Measurements from ENCODE around the gene ELMO3. TPM values are rescaled to one million over a fixed set of nuclear protein-coding genes. Genes with fewer than 3 reads are reported as not detected.
A peak's percentile ranks its signal among the peaks of the same experiment; 100 is the strongest.

Gene ELMO3
- total and polyA plus RNA-seq, 2 of the 13 experiments (the other 11 are each of a cell fraction or from before 2014, with no cell fraction given): 2.6 to 4.0 TPM

- TF ChIP-seq, protein P1, sequence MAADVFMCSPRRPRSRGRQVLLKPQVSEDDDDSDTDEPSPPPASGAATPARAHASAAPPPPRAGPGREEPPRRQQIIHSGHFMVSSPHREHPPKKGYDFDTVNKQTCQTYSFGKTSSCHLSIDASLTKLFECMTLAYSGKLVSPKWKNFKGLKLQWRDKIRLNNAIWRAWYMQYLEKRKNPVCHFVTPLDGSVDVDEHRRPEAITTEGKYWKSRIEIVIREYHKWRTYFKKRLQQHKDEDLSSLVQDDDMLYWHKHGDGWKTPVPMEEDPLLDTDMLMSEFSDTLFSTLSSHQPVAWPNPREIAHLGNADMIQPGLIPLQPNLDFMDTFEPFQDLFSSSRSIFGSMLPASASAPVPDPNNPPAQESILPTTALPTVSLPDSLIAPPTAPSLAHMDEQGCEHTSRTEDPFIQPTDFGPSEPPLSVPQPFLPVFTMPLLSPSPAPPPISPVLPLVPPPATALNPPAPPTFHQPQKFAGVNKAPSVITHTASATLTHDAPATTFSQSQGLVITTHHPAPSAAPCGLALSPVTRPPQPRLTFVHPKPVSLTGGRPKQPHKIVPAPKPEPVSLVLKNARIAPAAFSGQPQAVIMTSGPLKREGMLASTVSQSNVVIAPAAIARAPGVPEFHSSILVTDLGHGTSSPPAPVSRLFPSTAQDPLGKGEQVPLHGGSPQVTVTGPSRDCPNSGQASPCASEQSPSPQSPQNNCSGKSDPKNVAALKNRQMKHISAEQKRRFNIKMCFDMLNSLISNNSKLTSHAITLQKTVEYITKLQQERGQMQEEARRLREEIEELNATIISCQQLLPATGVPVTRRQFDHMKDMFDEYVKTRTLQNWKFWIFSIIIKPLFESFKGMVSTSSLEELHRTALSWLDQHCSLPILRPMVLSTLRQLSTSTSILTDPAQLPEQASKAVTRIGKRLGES (CRISPR knock-in tag; IDR thresholded peaks at IDR 0.05; ENCODE audit: borderline replicate concordance): 0 out of 2 replicates have a peak, but pooled peaks have one; percentile 42
- TF ChIP-seq ZNF782 (CRISPR knock-in tag; IDR thresholded peaks at IDR 0.05; ENCODE audit: borderline replicate concordance) (peak; percentile 39; the same call in 1 of the 2 replicates), RBAK (CRISPR knock-in tag; IDR thresholded peaks at IDR 0.05) (peak; percentile 76; the same call in 1 of the 2 replicates), ZFP37 (CRISPR knock-in tag; IDR thresholded peaks at IDR 0.05; ENCODE audit: borderline replicate concordance) (0 out of 2 replicates have a peak, but pooled peaks have one; percentile 40), ZFAT (CRISPR knock-in tag; conservative IDR thresholded peaks at IDR 0.05) (no peak), FOXK1 (CRISPR knock-in tag; IDR thresholded peaks at IDR 0.05; ENCODE audit: borderline replicate concordance, low read depth) (0 out of 2 replicates have a peak, but pooled peaks have one; percentile 31), CEBPG (CRISPR knock-in tag; IDR thresholded peaks at IDR 0.05) (peak; percentile 95), ZNF781 (CRISPR knock-in tag; IDR thresholded peaks at IDR 0.05; ENCODE audit: borderline replicate concordance, not compliant biosample characterization) (peak; percentile 97), IKZF4 (CRISPR knock-in tag; IDR thresholded peaks at IDR 0.05; ENCODE audit: borderline replicate concordance, low read depth, not compliant biosample characterization) (no peak), ZNF619 (CRISPR knock-in tag; IDR thresholded peaks at IDR 0.05) (peak; percentile 90; the same call in 1 of the 2 replicates), FIP1L1 (IDR thresholded peaks at IDR 0.05; ENCODE audit: borderline replicate concordance, insufficient read depth, low read depth, low read length) (0 out of 2 replicates have a peak, but pooled peaks have one; percentile 62), MXI1 (IDR thresholded peaks at IDR 0.05; ENCODE audit: borderline replicate concordance, low read depth, low read length) (peak; percentile 63; the same call in 2 of the 3 replicates), ZNF230 (CRISPR knock-in tag; IDR thresholded peaks at IDR 0.05) (peak; percentile 74), MED1 (CRISPR knock-in tag; IDR thresholded peaks at IDR 0.05) (peak; percentile 80), ATF5 (CRISPR knock-in tag; IDR thresholded peaks at IDR 0.05; ENCODE audit: low read depth) (no peak; the same call in 1 of the 2 replicates), U2AF1 (optimal IDR thresholded peaks at IDR 0.05; ENCODE audit: low read depth, low read length) (peak; percentile 84), TAF1 (CRISPR knock-in tag; IDR thresholded peaks at IDR 0.05) (peak; percentile 59), AGO1 (IDR thresholded peaks at IDR 0.05; ENCODE audit: low read depth, low read length, poor library complexity, severe bottlenecking) (peak; percentile 69), ZNF598 (CRISPR knock-in tag; IDR thresholded peaks at IDR 0.05; ENCODE audit: borderline replicate concordance) (peak; percentile 38; the same call in 1 of the 2 replicates), ZNF432 (CRISPR knock-in tag; IDR thresholded peaks at IDR 0.05; ENCODE audit: borderline replicate concordance) (no peak), RXRA (CRISPR knock-in tag; IDR thresholded peaks at IDR 0.05) (peak; percentile 93), NCOA2 (CRISPR knock-in tag; IDR thresholded peaks at IDR 0.05) (peak; percentile 88), CEBPB (IDR thresholded peaks at IDR 0.05; ENCODE audit: borderline replicate concordance, low read depth, low read length) (peak; percentile 83), ZNF160 (CRISPR knock-in tag; IDR thresholded peaks at IDR 0.05) (peak; percentile 84; the same call in 1 of the 2 replicates), MTF1 (CRISPR knock-in tag; IDR thresholded peaks at IDR 0.05) (no peak), SRSF1 (optimal IDR thresholded peaks at IDR 0.05; ENCODE audit: low read depth, low read length) (peak; percentile 90)
Measured at GRCh38 chr16:67246081-67246755, 47.3 kb downstream of the ELMO3 start (continued).

All from HepG2 (cell line).